NOMO-1 (cell line): Measurements from ENCODE around the gene EEA1.

Source experiments
- DNase-seq, 2 experiments: peaks; one replicate each; lab custom pipeline; 2025; ENCODE audit not compliant: unreplicated experiment in 2 of 2; lab: John Stamatoyannopoulos, UW

Gene EEA1

DNA sequence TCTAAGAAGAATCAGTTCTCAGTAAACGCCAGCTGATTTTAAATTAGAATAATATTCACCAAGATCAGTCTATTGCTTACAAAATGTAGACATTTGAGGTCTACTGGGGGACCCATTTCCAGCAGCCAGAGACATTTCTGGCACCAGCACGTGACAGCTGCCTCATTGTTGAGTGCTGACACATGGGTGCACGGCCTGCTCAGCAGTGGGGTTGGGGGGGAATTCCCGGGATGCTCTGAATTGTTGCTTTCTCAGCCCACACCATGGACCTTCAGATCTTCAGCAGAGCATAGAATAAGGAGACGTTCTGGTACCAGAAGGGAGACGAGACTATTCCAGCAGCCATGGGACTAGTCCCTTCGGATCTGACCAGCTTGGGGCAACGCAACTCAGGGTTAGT lies 208.0 kb downstream of the EEA1 start:
- no peak for DNase-seq
